Uterine smooth muscle cell (primary cell): ENCODE results near the gene HSPA4L. TPM values are rescaled to one million over a fixed set of nuclear protein-coding genes. Genes with fewer than 3 reads are reported as not detected.

Experiments used
- total RNA-seq: library from RNA; depleted of rRNA; stranded (reverse); fragments of >200 nt; gene quantifications from 2 replicates; pipeline ENCODE4 v1.2.3, GENCODE V29; 2014

Gene HSPA4L
- 5.4 and 8.4 TPM in 2 replicates for total RNA-seq

DNA sequence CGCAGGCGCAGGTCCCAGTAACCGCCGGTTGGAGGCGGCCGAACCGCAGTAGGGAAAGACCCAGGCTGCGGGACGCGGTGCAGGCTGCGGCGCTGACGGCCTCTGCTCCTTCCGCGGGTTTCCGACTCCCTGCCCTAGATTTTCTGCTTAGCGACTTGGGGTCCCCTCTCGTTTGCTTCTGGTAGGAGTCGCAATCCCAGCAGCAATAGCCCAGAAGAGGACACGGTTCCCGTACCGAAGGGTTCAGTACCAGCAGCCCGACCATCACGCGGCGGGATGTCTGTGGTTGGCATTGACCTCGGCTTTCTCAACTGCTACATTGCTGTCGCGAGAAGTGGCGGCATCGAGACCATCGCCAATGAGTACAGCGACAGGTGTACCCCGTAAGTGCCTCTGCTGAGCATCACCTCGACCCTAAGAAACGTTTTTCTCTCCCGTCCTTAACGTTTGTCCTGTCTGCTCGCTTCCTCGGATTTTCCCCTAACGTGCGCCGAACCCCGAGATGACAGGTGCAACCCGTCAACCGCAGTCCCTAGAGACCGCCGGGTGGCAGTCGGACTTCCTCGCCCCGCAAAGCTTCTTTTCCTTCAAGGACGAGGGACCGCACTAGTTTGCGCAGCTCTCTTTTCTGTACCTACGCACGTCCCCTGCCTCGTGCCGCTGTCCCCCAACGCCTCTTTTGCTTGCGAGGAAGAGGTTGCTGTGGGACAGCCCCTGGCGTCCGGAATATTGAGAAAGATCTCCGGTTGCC, at the start of gene HSPA4L:
Gene HSPA4L, plus strand, starts transcription at position 48 of the 751 bp plus-strand sequence. Its CDS starts 229 bp downstream, at position 277.

DNA sequence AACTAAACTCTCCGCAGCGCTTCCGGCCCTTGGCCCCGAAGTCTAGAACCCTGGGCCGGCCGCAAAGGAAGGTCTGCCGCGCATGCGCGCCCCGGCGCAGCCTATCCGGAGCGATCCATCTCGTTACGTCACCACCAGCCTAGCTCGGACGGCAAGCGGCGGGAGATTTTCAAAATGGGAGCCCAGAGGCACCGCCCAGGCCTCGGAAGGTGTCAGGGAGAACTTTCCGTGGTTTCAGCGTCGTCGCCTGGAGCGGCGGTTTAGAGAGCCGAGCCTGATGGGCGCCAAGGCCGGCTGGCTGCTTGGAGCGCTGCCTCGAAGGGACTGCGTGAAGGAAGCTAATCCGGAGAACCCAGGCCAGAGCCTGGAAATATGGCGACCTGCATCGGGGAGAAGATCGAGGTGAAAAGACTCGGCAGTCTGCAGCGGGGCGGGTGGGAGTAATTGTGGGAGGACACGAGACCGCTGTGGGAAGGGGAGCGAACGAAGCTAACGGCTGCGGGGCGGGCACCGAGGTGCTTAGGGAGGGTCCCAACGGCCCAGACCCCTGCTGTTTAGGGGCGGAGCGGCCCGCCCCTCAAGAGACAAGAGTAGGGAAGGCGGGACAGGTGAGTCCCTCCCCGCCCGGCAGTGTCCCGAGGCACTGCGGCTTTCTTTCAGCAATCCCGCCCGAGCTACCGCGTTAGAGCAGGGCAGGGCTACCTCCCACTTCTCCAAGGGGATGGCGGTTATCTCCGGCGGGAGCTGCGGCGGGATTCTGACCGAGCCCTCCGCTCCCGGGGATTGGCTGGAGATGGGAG, 98.8 kb downstream of the HSPA4L start, which contains the start of gene PLK4:
Gene PLK4, plus strand, starts transcription at position 131 of the 800 bp plus-strand sequence. Its CDS starts 242 bp downstream, at position 373.

Other genes starting within 250 kb of the HSPA4L start
- gene INTU, start 149.4 kb upstream of the HSPA4L start, total RNA-seq: 5.5 and 8.1 TPM in 2 replicates
- gene SLC25A31, start 51.9 kb upstream of the HSPA4L start, total RNA-seq: not detected in 2 replicates
- 9.7 and 38.1 TPM in 2 replicates for gene PLK4, start 98.6 kb downstream of the HSPA4L start, total RNA-seq
- gene MFSD8, start 182.9 kb downstream of the HSPA4L start, total RNA-seq: 19.1 and 21.5 TPM in 2 replicates
- gene ABHD18, start 183.1 kb downstream of the HSPA4L start, total RNA-seq: 6.2 and 6.4 TPM in 2 replicates